AG08395 (cell line): ENCODE measurements around the gene NOTO.
A peak's percentile ranks its signal among the peaks of the same experiment; 100 is the strongest.

ENCODE experiments used
- DNase-seq: peaks from one replicate; pipeline ENCODE4 v3.0.0; 2012; ENCODE audit warnings: mixed read lengths, low spot score

NOTO gene

DNA sequence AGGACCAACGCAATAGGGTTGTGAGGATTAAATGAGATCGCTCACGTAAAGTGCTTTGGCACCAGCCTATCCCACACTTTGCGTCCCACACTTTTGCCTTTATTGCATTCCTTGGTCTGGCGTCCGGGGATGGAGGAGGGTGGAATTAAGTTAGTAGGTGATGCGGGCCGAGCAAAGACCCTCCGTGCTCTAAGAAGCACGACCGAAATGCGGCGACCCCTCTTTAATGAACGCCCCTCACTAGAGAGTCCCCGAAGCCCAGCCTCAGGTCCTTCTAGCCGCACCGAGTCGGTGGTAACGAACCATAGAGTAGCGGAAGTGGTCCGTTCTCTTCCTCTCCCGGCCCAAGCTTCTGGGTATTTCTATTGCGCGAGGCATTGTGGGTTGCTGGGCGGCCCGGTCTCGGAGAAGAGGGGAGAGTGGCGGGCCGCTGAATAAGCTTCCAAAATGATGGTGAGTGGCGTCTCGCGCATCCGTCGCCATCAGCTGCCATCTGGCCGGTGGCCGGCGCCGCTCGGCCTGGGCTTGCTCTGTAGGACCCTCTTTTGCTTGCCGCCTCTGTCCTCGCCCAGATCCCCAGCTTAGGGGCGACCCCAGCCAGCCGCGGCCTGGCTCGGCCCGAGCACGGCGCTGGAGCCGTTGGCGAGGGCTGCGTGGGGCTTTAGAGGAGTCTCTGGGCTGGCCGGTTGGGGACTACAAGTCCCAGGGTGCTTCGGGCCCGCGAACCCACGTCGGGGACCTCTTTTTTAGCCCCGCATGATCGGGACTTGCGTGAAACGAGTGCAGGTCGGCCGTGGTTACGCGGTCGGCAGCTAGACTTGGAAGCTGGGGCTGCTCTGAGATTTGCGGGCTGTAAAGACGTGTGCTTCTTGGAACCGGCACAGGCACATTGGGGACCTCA lies 31.8 kb downstream of the NOTO start, which contains the start of gene CCT7:
TSS of gene CCT7 (plus strand) at position 377 of the 901 bp plus-strand sequence. CDS start at position 448, 71 bp downstream.
- DNase-seq: peak; percentile 86

DNA sequence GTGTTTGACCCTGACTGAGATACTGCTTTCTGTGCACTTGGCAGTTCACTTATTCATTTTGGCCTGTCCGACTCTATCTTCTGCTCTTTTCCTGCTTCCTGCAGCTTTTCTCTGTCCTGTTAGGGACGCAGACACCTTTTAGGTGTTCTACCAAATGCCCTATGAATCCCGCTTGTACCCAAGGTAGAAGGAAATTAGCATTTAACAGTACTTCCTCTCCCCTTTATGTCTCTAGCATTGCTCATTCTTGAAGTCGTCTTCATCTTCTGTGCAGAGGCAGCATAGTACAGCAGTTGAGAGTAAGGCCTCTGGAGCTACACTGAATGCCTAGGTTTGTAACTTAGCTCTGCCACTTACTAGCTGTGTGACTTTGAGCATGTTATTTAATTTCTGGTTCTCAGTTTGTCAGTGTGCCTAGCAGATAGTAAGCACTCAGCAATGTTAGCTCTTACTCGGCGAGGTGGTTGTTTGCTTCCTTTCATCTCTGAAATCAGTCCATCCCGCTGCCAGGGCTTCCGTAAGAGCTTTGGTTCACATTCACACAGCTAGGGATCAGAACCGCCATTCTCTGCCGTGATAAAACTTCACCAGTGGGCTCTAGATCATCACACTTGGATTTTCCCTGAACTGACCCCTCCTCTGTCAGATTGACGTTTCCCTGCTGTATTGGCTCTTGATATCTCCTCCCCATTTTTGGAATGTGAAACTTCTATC lies 33.1 kb downstream of the NOTO start:
- no peak for DNase-seq

DNA sequence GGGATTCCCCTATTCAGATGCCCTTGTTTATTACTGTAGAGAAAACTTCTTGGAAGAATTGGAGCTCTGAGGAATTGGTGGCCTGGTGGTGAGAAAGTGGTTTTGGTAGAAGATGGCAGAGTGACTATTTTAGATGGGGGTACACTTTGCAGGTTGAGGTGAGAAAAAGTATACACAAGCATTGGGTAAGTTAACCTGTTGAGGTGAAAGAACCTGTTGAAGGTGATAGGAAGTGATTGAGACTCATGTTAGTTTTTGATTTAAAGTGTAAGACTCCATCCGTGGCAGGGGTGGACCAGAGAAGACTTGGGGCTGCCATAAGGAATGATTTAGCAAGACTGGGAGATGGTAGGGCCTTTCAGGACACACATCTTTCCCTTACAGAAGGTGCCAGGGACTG lies 34.8 kb downstream of the NOTO start:
- DNase-seq: no peak

DNA sequence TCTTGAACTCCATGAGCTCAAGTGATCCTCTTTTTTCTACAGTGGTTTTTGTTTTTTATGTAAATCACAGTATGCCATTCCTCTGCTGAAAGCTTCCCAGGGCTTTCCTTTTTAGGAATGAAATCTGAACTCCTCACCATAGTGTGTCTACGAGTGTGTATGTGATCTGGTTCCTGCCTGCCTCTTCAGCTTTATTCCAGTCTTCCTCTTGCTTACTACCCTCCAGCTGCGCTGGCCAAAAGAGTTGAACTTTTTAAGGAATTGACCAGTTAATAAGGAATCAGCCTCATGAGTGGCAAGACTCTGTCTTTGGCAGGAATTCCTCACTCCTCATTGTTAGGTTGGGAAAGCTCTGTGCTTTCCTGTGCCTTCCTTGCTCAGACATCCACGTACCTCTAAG lies 35.8 kb downstream of the NOTO start:
- no peak for DNase-seq

DNA sequence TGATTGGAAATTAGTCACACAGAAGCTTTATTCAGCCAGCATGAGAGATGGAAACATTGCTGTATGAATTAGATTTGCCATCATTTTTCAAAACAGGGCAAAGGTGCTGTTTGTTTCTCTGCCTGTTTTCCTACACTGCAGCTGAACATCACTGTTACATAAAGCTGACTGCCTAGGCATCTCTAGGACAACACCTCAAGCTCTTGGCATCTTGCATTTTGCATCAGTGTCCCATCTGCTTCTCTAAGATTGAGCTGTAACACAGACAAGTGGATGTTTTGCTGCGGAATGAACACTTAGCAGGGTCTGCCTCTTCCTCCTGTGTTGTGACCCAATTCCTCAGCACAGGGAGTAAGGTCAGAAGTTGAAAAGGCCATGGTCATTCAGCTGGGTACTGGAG lies 36.6 kb downstream of the NOTO start:
- DNase-seq: no peak

DNA sequence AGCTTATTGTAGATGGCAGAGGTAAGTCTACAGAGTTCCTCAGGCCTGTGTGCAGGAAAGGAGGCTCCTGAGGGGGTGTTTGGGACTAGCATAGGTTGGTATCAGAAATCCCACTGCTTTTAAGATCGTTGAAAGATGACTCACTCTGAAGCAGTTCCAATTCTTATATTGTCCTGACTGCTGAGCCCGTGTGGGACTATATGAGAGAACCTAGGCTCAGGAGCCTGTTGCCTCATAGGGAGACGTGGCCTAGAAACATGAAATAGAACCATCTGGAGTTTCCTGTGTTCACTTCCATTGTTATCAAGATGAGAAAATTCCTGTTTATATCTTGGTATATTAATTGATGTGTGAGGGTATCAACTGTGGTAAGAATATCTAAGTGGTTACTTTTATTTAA lies 37.4 kb downstream of the NOTO start:
- peak; percentile 22 for DNase-seq

DNA sequence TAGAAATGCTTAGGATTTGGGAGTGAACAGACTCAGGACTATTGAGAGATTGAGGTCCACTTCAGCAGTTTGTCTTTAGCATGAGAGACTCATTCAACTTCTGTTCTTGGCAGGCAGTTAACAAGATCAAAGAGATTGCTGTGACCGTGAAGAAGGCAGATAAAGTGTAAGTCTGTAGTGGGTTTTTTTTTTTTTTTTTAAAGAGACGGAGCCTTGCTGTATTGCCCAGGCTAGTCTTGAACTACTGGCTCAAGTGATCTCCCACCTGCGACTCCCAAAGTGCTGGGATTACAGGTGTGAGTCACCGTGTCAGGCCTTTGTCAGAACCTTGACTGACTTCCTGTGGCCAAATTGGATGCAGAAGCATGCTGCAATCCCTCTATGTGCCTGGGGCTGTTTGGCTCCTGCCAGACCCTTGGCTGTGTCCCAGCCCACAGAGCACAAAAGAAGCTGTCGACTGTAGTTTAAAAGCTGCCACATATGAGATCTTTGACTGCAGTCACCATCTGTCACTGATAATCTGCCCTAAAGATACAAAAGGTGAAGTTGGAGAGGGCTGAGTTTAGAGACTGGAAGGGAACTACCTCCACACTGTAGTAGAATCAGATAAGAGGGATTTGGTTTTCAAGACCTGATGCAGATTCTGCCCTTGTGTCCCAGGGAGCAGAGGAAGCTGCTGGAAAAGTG lies 41.7 kb downstream of the NOTO start:
- DNase-seq: peak; percentile 65

DNA sequence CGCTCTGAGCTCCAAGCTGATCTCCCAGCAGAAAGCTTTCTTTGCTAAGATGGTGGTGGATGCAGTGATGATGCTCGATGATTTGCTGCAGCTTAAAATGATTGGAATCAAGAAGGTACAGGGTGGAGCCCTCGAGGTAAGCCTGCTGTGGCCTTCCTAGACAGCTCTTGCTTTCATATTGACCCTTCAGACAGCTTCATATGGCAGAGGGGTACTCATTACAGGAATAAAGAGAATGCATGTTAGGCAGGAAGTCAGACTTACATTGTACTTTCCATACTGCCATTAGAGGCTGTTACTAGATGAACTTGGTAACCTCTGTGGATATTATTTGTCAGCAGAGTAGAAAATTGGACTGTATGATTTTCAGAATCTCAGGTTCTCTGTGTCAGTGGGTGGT lies 42.2 kb downstream of the NOTO start:
- no peak for DNase-seq

DNA sequence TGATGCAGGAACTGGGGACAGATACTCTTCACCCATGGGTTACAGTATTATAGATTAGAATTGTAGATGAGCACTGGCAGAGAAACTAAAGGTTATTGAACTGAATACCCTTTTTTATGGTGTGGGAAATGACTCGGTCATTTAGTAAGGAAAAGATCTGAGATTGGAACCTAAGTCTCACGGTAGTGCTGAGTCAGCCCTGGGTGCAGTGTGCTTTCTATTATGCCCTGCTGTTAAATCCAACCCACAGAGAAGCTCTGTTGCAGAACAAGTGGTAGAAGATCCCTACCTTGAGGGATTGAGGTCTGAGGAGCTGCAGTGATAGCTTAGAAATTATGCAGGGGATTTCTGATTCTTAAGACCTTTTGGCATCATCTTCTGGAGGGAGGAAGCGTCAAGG lies 44.5 kb downstream of the NOTO start:
- DNase-seq: no peak

DNA sequence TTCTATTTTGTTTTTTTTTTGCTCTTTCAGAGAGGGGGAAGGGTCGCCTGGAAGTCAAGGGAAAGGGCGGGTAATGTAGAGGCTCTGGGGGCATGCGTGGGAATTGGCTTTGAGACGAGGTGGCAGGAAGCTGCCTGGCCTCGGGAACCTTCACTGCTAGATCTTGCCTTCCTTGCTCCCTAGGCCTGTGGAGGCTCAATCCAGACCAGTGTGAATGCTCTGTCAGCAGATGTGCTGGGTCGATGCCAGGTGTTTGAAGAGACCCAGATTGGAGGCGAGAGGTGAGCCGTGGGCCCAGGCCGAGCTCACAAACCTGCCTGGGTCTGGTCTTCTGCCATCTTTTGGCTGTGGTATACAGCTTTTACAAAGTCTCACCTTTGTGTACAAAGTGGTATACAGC lies 47.3 kb downstream of the NOTO start:
- no peak for DNase-seq

DNA sequence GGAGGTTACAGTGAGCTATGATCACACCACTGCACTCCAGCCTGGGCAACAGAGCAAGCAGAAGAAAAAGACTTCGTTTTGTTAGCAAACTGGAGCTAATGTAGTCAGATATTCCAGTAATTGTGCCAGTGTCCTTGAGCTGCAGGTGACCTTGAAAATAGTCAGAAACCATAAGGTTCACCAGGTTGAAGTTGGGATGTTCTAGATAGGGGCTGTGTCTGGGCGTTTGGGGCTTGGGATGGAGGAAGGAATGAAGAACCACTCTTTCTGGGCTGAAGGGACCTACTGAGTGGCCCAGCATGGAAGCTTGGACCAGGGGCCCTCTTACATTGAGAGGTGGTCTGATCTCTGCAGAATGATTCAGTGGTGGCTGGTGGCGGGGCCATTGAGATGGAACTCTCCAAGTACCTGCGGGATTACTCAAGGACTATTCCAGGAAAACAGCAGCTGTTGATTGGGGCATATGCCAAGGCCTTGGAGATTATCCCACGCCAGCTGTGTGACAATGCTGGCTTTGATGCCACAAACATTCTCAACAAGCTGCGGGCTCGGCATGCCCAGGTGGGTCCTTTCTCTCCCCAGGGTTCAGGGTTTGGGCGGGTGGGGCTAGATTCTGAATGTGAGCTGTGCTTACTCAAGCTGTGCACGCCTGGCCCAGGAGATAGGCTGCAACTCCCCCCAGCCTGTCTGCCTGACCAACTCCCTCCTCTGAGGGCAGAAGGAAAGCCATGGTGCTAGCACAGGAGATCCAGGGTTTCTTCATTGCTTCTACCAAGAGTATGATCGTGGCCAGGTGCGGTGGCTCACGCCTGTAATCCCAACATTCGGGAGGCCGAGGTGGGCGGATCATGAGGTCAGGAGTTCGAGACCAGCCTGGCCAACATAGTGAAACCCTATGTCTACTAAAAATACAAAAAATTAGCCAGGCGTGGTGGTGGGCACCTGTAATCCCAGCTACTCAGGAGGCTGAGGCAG lies 48.8 kb downstream of the NOTO start:
- DNase-seq: no peak

DNA sequence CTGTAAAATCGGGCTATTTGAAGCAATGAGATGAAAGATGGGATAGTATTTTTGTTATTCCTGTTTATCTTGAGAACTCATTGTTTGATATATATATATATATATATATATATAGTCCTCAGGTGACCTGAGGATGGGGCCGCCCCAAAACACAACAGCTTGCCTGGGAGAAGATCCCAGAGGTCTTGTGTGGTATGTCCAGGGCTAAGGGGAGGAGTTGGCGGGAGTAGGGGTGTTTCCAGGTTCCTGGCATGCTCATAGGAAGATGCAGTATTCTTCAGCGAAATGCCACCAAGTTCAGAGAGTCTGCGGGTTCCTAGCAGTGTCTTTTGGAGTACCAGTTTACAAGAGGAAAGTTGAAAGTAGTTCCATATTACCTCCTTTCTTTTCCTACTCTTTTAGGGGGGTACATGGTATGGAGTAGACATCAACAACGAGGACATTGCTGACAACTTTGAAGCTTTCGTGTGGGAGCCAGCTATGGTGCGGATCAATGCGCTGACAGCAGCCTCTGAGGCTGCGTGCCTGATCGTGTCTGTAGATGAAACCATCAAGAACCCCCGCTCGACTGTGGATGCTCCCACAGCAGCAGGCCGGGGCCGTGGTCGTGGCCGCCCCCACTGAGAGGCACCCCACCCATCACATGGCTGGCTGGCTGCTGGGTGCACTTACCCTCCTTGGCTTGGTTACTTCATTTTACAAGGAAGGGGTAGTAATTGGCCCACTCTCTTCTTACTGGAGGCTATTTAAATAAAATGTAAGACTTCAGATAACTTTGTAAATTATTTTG lies 50.1 kb downstream of the NOTO start:
- DNase-seq: no peak

DNA sequence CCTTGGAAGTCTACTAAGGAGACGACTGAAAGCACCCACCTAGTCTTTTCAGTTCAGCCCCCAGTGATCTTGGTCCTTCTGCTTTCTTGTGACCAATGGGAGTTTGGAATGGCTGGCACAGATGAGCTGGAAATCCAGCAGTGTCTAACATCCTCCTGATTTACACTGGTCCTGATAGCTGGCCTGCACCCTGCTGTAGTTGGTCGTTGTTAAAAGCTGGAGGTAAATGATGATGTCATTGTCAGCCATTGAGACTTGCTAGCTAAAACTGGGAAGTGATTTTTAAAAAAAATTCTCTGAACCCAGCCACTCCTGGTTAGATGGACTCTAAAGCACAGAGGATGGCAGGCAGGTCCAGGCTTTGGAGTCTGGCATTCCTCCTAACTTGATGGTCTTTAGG lies 51.0 kb downstream of the NOTO start:
- no peak for DNase-seq

DNA sequence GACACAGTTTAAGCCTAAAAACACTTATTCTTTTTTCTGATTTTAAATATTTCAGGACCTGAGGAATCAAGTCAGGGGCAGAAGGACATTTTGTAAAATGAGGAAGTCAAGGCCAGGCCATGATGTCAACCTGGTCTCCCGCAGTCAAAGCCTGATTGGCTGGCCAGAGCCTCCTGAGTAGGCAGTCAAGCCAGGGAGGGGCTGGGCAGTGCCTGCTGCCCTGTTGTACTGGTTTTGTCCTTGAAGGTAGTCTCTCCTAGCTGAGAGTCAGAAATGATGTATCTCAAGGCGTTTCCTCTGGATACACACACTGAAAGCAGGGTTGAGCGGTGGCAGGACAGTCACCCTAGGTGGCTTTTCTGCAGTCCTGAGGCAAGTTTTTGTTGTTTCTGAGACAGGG lies 51.5 kb downstream of the NOTO start:
- DNase-seq: no peak

DNA sequence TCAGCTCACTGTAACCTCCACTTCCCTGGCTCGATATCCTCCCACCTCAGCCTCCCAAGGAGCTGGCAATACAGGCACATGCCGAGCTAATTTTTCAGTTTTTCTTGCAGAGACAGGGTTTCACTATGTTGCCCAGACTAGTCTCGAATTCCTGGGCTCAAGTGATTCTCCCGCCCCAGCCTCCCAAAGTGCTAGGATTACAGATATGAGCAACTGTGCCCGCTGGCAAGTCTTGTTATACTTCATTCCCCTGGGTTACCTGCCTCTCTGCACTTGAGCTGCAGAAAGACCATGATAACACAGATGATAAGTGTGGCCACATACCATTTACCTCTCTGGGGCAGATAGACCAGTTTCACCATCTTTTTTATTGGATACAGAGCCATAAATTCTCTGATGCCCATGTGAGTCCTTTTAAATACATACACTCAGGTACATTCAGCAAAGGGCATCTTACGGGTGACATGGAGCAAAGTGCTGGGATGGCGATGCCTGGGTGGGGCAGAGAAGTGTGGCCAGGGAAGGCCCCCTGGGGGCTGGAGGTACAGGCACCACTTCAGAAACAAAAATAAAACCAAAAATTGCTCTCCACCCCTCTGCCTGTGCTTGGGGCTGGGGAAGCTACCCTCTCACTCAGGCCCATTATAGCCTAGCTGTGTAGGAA lies 52.1 kb downstream of the NOTO start:
- DNase-seq: no peak

DNA sequence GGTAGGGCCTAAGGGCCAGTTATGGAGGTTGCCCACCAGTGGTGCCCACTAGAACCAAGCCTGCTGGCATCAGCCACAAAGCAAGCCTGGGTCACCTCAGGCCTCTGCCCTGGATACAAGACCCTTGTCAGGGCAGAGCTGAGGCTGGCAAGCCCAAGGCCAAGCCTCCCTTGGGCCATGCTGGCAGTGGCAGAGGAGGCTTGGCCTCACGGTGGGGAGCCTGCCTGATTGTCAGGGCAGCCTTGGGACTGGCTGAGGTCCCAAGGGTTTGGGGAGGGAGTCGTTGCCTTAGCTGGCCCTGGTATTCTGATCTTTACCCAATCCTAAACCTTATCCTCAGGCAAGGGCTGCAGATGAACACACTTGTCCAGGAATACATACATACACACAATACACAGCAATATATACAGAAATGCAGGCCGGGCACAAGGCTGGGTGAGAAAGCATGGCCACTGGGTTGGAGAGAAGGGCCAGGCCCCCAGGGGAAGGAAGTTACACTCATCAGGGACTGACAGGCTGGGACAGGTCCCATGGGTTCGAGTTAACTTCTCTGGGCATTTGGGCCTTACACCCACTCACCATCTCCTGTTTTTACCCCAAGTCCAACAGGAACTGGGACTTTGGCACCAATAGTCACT lies 52.8 kb downstream of the NOTO start:
- DNase-seq: no peak

DNA sequence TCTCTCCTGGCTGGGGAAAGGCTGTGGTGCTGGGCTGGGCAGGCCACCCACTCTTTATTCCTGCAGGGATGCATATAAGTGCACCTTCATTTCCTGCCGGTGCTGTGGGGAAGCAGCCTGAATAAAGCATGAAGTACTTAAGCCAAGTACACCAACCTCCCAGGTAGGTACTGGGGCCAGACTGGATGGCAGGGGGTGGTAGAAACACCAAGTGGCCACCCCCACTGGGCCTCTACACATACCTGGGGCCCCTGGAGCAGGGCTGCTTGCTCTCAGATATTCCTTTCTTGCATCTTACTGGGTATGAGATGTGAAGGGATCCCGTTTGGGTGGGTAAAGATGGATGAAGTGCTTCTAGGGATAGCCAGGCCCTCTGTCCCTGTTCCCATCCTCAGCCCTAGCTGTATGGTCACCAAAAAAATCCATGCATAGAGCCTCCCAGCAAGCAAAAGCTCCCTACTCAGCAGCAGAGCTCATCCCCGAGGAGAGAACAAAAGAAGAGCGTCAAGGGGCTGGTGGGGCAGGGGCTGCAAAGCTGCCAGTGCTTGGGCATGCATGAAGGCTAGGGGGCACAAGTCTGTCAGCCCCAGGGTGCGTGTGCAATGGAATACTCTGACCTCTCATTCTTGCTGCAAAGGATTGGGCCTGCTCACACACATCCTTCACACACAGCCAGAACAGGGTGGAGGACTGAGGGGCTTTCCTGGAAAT lies 53.7 kb downstream of the NOTO start:
- no peak for DNase-seq

DNA sequence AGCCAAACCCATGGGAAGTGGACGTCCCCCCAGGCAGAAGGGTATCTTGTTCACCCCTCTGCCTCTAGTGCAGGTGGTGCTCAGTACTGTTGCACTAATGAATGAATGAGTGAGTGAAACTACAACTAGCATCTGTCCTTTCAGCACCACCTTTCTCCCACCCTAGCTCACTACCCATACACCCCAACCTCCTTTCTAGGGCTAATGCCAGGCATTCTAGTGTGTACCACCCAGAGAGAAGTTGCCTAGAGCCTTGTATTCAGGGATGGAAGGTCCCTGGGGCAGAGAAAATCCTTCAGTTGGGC lies 54.2 kb downstream of the NOTO start:
- DNase-seq: no peak

DNA sequence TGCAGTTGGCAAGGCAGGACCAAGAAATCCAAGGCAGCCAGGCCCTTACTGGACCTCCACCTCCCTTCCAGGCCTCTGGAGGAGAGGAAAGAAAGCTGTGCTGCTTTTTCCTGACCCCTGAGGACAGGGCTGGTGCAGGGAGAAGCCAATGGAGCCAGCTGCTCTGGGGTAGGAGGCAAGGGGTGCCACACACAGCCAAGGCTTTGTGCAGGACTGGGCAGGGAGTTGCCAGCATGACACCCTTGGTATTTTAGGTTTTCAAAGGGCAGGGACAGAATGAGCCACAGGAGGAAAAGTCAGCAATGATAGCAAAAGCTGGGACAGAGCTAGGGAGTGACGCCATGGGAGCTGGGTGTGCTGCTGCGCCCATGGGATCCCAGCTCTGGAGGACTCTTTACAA lies 54.6 kb downstream of the NOTO start:
- no peak for DNase-seq
